Adipocyte (in vitro differentiated cells): Measurements from ENCODE around the gene COG5.

Source experiments
- DNase-seq: peaks from one replicate; pipeline ENCODE4 v3.0.0-alpha.2; 2015; ENCODE audit warnings: low read depth
- H3K27me3 ChIP-seq: replicated peaks from 2 replicates; pipeline ENCODE4 v1.7.0; 2013; ENCODE audit warnings: mild to moderate bottlenecking, low read length, moderate library complexity; ENCODE audit not compliant: control insufficient read depth, insufficient read depth
- H3K36me3 ChIP-seq: 2 replicates; pipeline ENCODE4 v1.7.0; 2013; ENCODE audit warnings: low read length, mild to moderate bottlenecking, moderate library complexity; ENCODE audit not compliant: control insufficient read depth, insufficient read depth, severe bottlenecking
- H3K4me1 ChIP-seq: 2 replicates; pipeline ENCODE4 v1.7.0; 2013; ENCODE audit warnings: mild to moderate bottlenecking, low read length, moderate library complexity; ENCODE audit not compliant: control insufficient read depth, insufficient read depth
- H3K4me3 ChIP-seq: 2 replicates; pipeline ENCODE4 v1.7.0; 2013; ENCODE audit warnings: mild to moderate bottlenecking, low read length, moderate library complexity
- H3K9ac ChIP-seq: 2 replicates; pipeline ENCODE4 v1.7.0; 2013; ENCODE audit warnings: mild to moderate bottlenecking, low read length, moderate library complexity
- H3K9me3 ChIP-seq: 2 replicates; pipeline ENCODE4 v1.7.0; 2013; ENCODE audit warnings: mild to moderate bottlenecking, low read length, moderate library complexity; ENCODE audit not compliant: control insufficient read depth

Gene COG5

DNA sequence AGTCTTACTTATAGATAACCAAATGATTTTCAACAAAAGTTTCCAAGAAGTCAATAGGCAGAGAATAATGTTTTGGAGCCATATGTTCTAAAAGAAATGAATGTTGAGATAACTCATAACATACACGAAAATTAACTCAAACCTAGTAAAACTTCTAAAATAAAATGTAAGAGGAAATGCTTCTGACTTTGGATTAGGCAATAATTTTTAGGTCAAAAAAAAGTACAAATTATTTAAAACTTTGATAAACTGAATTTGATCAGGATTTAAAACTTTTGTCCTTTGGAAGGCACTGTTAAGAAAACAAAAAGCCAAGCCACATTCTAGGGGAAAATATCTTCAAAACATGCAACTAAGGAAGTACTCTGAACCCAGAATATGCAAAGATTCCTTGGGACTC, 242.1 kb downstream of the COG5 start:
- no peak overlapping the region for H3K9ac ChIP-seq
- H3K9me3 ChIP-seq: no peaks in the 10 kb centered on the region
- H3K36me3 ChIP-seq: no peaks in the 10 kb centered on the region
- peak; percentile 14 for DNase-seq
- H3K4me1 ChIP-seq: no peaks in the 10 kb centered on the region
- H3K27me3 ChIP-seq: no peaks in the 10 kb centered on the region
- H3K4me3 ChIP-seq: no peak overlapping the region

GRCh38 chr7:107319724-107320228, 243.9 kb downstream of the COG5 start:
- no peak overlapping the region for H3K4me3 ChIP-seq
- H3K9me3 ChIP-seq: no peaks in the 10 kb centered on the region
- DNase-seq: no peak
- no peaks in the 10 kb centered on the region for H3K36me3 ChIP-seq
- H3K4me1 ChIP-seq: peaks cover 6% of the 10 kb centered on the region
- H3K9ac ChIP-seq: no peak overlapping the region
- H3K27me3 ChIP-seq: no peaks in the 10 kb centered on the region

GRCh38 chr7:107318523-107319160, 245.1 kb downstream of the COG5 start:
- Histone ChIP-seq H3K4me3 (no peak overlapping the region), H3K27me3 (no peaks in the 10 kb centered on the region), H3K9ac (no peak overlapping the region), H3K4me1 (peaks cover 6% of the 10 kb centered on the region), H3K9me3 (no peaks in the 10 kb centered on the region), H3K36me3 (no peaks in the 10 kb centered on the region)
- peak; percentile 15 for DNase-seq

DNA sequence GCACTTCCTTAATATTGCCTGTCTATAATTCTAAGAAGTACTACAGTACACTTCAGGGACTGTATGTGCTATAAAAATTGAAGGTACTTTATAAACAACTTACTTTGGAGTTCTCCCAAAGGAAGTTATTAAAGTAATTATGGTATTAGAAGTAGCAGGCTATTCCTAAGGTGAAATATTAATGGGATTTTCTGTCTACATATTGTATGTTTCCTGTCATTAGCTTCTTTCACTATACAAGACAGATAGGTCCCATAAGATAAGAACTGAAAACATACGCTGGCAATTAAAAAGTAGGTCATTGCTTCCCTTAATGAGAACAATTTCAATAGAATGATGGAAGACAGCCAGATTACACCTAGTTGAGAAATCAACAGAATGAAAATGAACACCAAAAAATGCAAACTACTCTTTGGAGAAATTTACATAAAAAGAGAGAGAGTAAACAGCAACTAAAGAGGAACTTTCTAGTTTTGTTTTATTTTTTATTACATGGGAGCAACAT, 248.0 kb downstream of the COG5 start:
- no peaks in the 10 kb centered on the region for H3K27me3 ChIP-seq
- H3K36me3 ChIP-seq: no peaks in the 10 kb centered on the region
- H3K9ac ChIP-seq: no peak overlapping the region
- H3K4me3 ChIP-seq: no peak overlapping the region
- peaks cover 6% of the 10 kb centered on the region for H3K4me1 ChIP-seq
- peak; percentile 4 for DNase-seq
- H3K9me3 ChIP-seq: no peaks in the 10 kb centered on the region

DNA sequence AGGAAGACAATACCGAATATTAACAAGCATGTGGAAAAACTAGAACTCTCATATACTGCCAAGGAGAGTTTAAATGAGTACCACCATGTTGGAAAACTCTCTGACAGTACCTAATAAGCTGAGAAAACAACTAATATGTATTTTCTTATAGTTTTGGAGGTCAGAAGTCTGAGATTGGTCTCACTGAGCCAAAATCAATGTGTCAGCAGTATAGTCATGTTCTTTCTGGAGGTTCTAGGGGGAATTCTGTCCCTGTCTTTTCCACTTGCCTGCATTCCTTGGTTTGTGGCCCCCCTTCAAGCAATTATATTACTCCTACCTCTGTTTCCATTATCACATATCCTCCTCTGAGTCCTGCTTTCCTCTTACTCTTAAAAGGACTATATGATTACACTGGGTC, 250.4 kb downstream of the COG5 start:
- DNase-seq: no peak

DNA sequence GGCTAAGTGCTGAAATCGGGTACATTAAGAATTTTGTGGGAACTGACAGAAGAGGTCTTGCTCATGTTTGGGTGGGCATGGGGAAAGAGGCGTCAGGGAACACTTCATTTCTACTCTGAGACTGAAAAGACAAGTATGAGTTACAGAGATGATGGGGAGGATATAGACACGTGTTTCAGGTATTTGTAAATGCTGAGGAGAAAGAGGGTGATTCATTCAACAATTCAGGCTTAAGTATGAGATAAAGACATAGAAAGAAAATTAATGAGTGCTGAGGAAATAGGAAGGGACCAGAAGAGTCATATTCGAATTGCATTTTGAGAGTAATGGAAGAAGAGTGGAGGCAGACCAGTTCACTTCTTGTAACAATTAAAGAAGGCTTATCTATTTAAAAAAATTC, 251.3 kb downstream of the COG5 start:
- Histone ChIP-seq H3K9ac (no peak overlapping the region), H3K4me1 (peaks cover 6% of the 10 kb centered on the region), H3K4me3 (no peak overlapping the region), H3K36me3 (no peaks in the 10 kb centered on the region), H3K27me3 (no peaks in the 10 kb centered on the region), H3K9me3 (no peaks in the 10 kb centered on the region)
- no peak for DNase-seq

More for the DNA sequence above, 250.4 kb downstream of the COG5 start:
- Histone ChIP-seq H3K4me1 (peaks cover 6% of the 10 kb centered on the region), H3K4me3 (no peak overlapping the region), H3K36me3 (no peaks in the 10 kb centered on the region), H3K27me3 (no peaks in the 10 kb centered on the region), H3K9me3 (no peaks in the 10 kb centered on the region), H3K9ac (no peak overlapping the region)

DNA sequence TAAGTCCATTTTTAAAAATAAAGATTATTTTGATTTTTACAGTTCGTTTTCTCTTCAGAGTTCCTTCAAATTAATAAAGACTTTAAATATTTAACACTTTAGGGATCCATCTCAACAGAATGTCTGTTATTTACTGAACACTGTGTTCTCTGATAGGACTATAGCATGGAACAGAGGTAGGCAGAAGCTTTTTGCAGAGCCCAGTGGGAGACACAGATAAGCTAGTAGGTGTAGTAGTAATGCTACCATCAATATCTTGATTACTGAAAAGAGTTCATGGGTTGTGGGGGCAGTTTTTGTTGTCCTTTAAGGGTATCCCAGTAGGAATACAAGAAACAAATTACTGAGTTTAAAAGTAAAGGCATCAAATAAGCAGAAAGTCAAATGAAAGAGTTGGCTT, 254.4 kb downstream of the COG5 start:
- no peaks in the 10 kb centered on the region for H3K27me3 ChIP-seq
- H3K36me3 ChIP-seq: no peaks in the 10 kb centered on the region
- no peaks in the 10 kb centered on the region for H3K9me3 ChIP-seq
- DNase-seq: no peak
- H3K4me3 ChIP-seq: no peak overlapping the region
- H3K9ac ChIP-seq: no peak overlapping the region
- H3K4me1 ChIP-seq: no peaks in the 10 kb centered on the region

DNA sequence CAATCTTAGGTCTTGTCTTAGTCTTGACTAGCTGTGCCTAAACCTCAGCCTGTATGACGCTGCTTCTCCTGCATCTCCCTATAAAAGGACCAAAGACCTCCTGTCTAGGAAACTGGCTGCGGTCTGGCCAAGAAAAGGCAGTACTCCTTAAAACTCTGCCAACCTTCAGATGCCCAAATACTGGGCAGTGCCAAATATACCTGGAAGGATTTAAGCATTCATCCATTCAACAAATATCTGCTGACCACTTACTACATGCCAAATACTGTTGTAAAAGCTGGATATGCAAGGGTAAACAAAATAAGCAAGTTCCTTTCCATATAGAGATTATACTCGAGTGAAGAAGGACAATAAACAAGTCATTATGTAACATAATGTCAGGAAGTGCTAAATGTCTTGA, 259.1 kb downstream of the COG5 start:
- H3K9ac ChIP-seq: no peak overlapping the region
- H3K9me3 ChIP-seq: no peaks in the 10 kb centered on the region
- no peak for DNase-seq
- no peak overlapping the region for H3K4me3 ChIP-seq
- H3K4me1 ChIP-seq: no peaks in the 10 kb centered on the region
- no peaks in the 10 kb centered on the region for H3K36me3 ChIP-seq
- H3K27me3 ChIP-seq: no peaks in the 10 kb centered on the region

GRCh38 chr7:107304063-107304462, 259.7 kb downstream of the COG5 start:
- Histone ChIP-seq H3K9me3 (no peaks in the 10 kb centered on the region), H3K9ac (no peak overlapping the region), H3K27me3 (no peaks in the 10 kb centered on the region), H3K36me3 (no peaks in the 10 kb centered on the region), H3K4me1 (no peaks in the 10 kb centered on the region), H3K4me3 (no peak overlapping the region)
- DNase-seq: no peak

DNA sequence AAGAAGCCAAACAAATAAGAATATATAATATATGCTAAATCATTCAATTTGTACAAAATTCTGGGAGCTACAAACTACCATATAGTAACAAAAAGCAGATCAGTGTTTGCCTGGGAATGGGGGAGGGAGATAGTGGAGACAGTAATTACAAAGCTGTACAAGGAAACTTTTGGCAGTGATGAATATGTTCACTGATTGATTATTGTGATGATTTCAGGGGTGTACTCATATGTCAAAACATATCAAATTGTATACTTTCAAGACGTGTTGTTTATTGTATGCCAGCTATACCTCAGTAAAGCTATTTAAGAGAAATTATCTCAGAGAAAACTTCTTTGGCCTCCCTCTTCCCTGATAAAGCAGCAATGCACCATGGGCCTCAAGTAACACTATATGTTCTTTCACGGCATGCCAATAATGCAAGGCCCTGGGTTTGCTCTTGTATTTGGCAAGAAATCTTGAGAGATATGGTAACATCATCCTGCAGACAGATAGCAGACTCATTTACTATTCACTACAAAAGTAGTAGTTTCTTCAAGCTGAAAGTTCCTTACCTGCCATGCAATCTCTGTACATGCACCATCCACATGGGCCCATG, 261.4 kb downstream of the COG5 start:
- no peak overlapping the region for H3K4me3 ChIP-seq
- H3K36me3 ChIP-seq: no peaks in the 10 kb centered on the region
- DNase-seq: no peak
- H3K27me3 ChIP-seq: no peaks in the 10 kb centered on the region
- no peak overlapping the region for H3K9ac ChIP-seq
- H3K9me3 ChIP-seq: no peaks in the 10 kb centered on the region
- H3K4me1 ChIP-seq: no peaks in the 10 kb centered on the region

DNA sequence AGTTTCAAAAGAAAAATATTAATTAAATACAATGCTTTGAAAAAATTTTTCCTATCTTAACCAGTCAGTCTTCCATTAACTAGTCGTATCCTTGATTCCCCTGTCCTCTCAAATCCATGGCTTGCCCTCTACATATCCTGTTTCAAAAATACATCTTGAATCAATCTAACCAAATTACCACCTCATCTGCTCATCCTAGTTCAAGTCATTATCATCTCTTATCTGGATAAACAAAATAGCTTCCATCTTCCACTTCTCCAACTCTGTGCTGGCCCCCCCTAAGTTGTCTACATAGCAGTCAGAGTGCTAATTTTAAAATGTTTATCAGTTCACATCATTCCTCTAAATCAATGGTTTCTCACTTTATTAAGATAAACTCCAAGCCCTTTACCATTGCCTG, 269.5 kb downstream of the COG5 start:
- H3K4me1 ChIP-seq: no peaks in the 10 kb centered on the region
- DNase-seq: no peak

More for the DNA sequence above, 269.5 kb downstream of the COG5 start:
- Histone ChIP-seq H3K27me3 (no peaks in the 10 kb centered on the region), H3K4me3 (no peak overlapping the region), H3K36me3 (peaks cover 3% of the 10 kb centered on the region), H3K9ac (no peak overlapping the region), H3K9me3 (no peaks in the 10 kb centered on the region)
